H9 (cell line): ENCODE results near the gene GSTO1. TPM values are rescaled to one million over a fixed set of nuclear protein-coding genes. Genes with fewer than 3 reads are reported as not detected.

Experiments
- DNase-seq: peaks from one replicate; pipeline ENCODE4 v3.0.0-alpha.2; 2017
- H2AFZ ChIP-seq: one replicate; pipeline ENCODE4 v1.6.1; 2013; ENCODE audit warnings: mild to moderate bottlenecking, low read length, control low read depth, moderate library complexity
- H2AK5ac ChIP-seq: 2 replicates; pipeline ENCODE4 v1.6.1; 2013; ENCODE audit warnings: low read length, control low read depth, mixed read lengths; ENCODE audit not compliant: insufficient read length
- H2BK120ac ChIP-seq: one replicate; pipeline ENCODE4 v1.6.1; 2013; ENCODE audit warnings: low read depth, mild to moderate bottlenecking, low read length, control low read depth, inconsistent platforms; ENCODE audit not compliant: poor library complexity, severe bottlenecking
- H2BK12ac ChIP-seq: 2 replicates; pipeline ENCODE4 v1.6.1; 2013; ENCODE audit warnings: low read length, control low read depth, mixed read lengths, low read depth; ENCODE audit not compliant: insufficient read length
- H2BK15ac ChIP-seq: 2 replicates; pipeline ENCODE4 v1.6.1; 2013; ENCODE audit warnings: low read depth, low read length, control low read depth
- H2BK20ac ChIP-seq: one replicate; pipeline ENCODE4 v1.6.1; 2013; ENCODE audit warnings: low read depth, mild to moderate bottlenecking, low read length, control low read depth, inconsistent platforms; ENCODE audit not compliant: poor library complexity, severe bottlenecking
- H2BK5ac ChIP-seq: 2 replicates; pipeline ENCODE4 v1.6.1; 2013; ENCODE audit warnings: low read length, control low read depth, mixed read lengths; ENCODE audit not compliant: insufficient read length
- H3K14ac ChIP-seq: 2 replicates; pipeline ENCODE4 v1.6.1; 2013; ENCODE audit warnings: low read length, control low read depth; ENCODE audit not compliant: insufficient read depth
- H3K18ac ChIP-seq: 2 replicates; pipeline ENCODE4 v1.6.1; 2013; ENCODE audit warnings: low read depth, mild to moderate bottlenecking, mixed read lengths, low read length, control low read depth; ENCODE audit not compliant: insufficient read length
- H3K23ac ChIP-seq: 2 replicates; pipeline ENCODE4 v1.6.1; 2013; ENCODE audit warnings: low read length, control low read depth, mixed read lengths, low read depth; ENCODE audit not compliant: insufficient read length
- H3K23me2 ChIP-seq: 2 replicates; pipeline ENCODE4 v1.6.1; 2013; ENCODE audit warnings: low read depth, mild to moderate bottlenecking, mixed read lengths, low read length, control low read depth; ENCODE audit not compliant: insufficient read length, poor library complexity, severe bottlenecking
- H3K27ac ChIP-seq: 2 replicates; pipeline ENCODE4 v1.5.1; 2013; ENCODE audit warnings: low read length, control low read depth, mixed read lengths, low read depth; ENCODE audit not compliant: insufficient read length
- H3K27me3 ChIP-seq: 2 replicates; pipeline ENCODE4 v1.6.1; 2013; ENCODE audit warnings: low read length, control low read depth, inconsistent platforms; ENCODE audit not compliant: insufficient read depth
- H3K4ac ChIP-seq: 2 replicates; pipeline ENCODE4 v1.6.1; 2013; ENCODE audit warnings: low read depth, mild to moderate bottlenecking, control low read depth, inconsistent platforms, low read length, moderate library complexity
- H3K4me1 ChIP-seq: 2 replicates; pipeline ENCODE4 v1.6.1; 2013; ENCODE audit warnings: low read length, control low read depth, inconsistent platforms; ENCODE audit not compliant: insufficient read depth
- H3K4me2 ChIP-seq: 2 replicates; pipeline ENCODE4 v1.6.1; 2013; ENCODE audit warnings: low read length, control low read depth, mixed read lengths; ENCODE audit not compliant: insufficient read length, insufficient read depth
- H3K56ac ChIP-seq: 2 replicates; pipeline ENCODE4 v1.6.1; 2013; ENCODE audit warnings: low read depth, mild to moderate bottlenecking, mixed read lengths, low read length, control low read depth; ENCODE audit not compliant: insufficient read length
- H3K79me1 ChIP-seq: 2 replicates; pipeline ENCODE4 v1.6.1; 2013; ENCODE audit warnings: low read depth, mild to moderate bottlenecking, moderate library complexity, low read length, control low read depth, inconsistent platforms; ENCODE audit not compliant: insufficient read depth, poor library complexity, severe bottlenecking
- H3K79me2 ChIP-seq: 2 replicates; pipeline ENCODE4 v1.6.1; 2013; ENCODE audit warnings: low read length, control low read depth, inconsistent platforms; ENCODE audit not compliant: insufficient read depth
- H3K9ac ChIP-seq: 2 replicates; pipeline ENCODE4 v1.6.1; 2013; ENCODE audit warnings: low read length, control low read depth, mixed read lengths; ENCODE audit not compliant: insufficient read length; ENCODE audit errors: extremely low read depth
- H3K9me3 ChIP-seq: one replicate; pipeline ENCODE4 v1.6.1; 2013; ENCODE audit warnings: low read depth, low read length, inconsistent platforms; ENCODE audit not compliant: control insufficient read depth
- H3T11ph ChIP-seq: one replicate; pipeline ENCODE4 v1.6.1; 2013; ENCODE audit warnings: mild to moderate bottlenecking, low read length, control low read depth, inconsistent platforms
- H4K20me1 ChIP-seq: one replicate; pipeline ENCODE4 v1.6.1; 2013; ENCODE audit not compliant: control insufficient read depth, insufficient read length, insufficient read depth
- H4K5ac ChIP-seq: 2 replicates; pipeline ENCODE4 v1.6.1; 2013; ENCODE audit warnings: low read depth, mild to moderate bottlenecking, mixed read lengths, low read length, control low read depth; ENCODE audit not compliant: insufficient read length
- H4K8ac ChIP-seq: replicated peaks from 2 replicates; pipeline ENCODE4 v1.6.1; 2013; ENCODE audit warnings: low read length, control low read depth, mixed read lengths, low read depth; ENCODE audit not compliant: insufficient read length
- H4K91ac ChIP-seq: 2 replicates; pipeline ENCODE4 v1.6.1; 2013; ENCODE audit warnings: low read depth, mild to moderate bottlenecking, moderate library complexity, mixed read lengths, low read length, control low read depth; ENCODE audit not compliant: insufficient read length
- H3K27ac Mint-ChIP-seq, 3 experiments: 2 replicates in 2 of 3; 3 replicates in 1 of 3; pipeline ENCODE4 v1.8.0; 2020 to 2021; ENCODE audit warnings: mixed read lengths in 3 of 3, mild to moderate bottlenecking in 1 of 3, moderate library complexity in 1 of 3
- H3K27me3 Mint-ChIP-seq: 2 replicates; pipeline ENCODE4 v1.8.0; 2021; ENCODE audit warnings: low read depth, mild to moderate bottlenecking, moderate library complexity, mixed read lengths
- H3K36me3 Mint-ChIP-seq, 3 experiments: 2 replicates in 2 of 3; 3 replicates in 1 of 3; pipeline ENCODE4 v1.8.0; 2020 to 2021; ENCODE audit warnings: low read depth in 3 of 3, mixed read lengths in 3 of 3; ENCODE audit not compliant: insufficient read depth in 1 of 3
- H3K4me1 Mint-ChIP-seq, 2 experiments: 2 replicates each; pipeline ENCODE4 v1.8.0; 2020; ENCODE audit warnings: mixed read lengths in 2 of 2
- H3K4me3 Mint-ChIP-seq, 2 experiments: 2 replicates in 1 of 2; 3 replicates in 1 of 2; pipeline ENCODE4 v1.8.0; 2020 to 2021; ENCODE audit warnings: mild to moderate bottlenecking in 2 of 2, mixed read lengths in 2 of 2, moderate library complexity in 1 of 2
- H3K9me3 Mint-ChIP-seq, 2 experiments: 2 replicates in 1 of 2; 3 replicates in 1 of 2; pipeline ENCODE4 v1.8.0; 2020; ENCODE audit warnings: mild to moderate bottlenecking in 2 of 2, mixed read lengths in 2 of 2, moderate library complexity in 1 of 2
- WGBS: extraction: QIAGEN DNeasy Blood & Tissue Kit; methylation state at CpG from one replicate; pipeline ENCODE4 v1.1.7; 2013; ENCODE audit warnings: missing lambda C conversion rate, low lambda C conversion rate, mixed read lengths; ENCODE audit not compliant: insufficient read length; ENCODE audit errors: extremely low coverage; 5-methylcytosine and 5-hydroxymethylcytosine counted together
- microRNA-seq: library from miRNA; unstranded; fragments of <30 nt; microRNA quantifications from one replicate; pipeline ENCODE4, GENCODE V29; 2020; ENCODE audit warnings: borderline microRNAs expressed
- total RNA-seq: library from RNA; stranded (reverse); gene quantifications from 2 replicates; pipeline ENCODE4 v1.2.1, GENCODE V29; 2021
- TF ChIP-seq, protein P1 (sequence below): fragments of 200-600 bp; sonication (generic); conservative IDR thresholded peaks from 3 replicates; pipeline ENCODE4 v1.8.0; 2021; ENCODE audit warnings: antibody characterized with exemption, mild to moderate bottlenecking

GSTO1 gene
- total RNA-seq, 1 experiment from 2014 or later: 114 TPM

DNA sequence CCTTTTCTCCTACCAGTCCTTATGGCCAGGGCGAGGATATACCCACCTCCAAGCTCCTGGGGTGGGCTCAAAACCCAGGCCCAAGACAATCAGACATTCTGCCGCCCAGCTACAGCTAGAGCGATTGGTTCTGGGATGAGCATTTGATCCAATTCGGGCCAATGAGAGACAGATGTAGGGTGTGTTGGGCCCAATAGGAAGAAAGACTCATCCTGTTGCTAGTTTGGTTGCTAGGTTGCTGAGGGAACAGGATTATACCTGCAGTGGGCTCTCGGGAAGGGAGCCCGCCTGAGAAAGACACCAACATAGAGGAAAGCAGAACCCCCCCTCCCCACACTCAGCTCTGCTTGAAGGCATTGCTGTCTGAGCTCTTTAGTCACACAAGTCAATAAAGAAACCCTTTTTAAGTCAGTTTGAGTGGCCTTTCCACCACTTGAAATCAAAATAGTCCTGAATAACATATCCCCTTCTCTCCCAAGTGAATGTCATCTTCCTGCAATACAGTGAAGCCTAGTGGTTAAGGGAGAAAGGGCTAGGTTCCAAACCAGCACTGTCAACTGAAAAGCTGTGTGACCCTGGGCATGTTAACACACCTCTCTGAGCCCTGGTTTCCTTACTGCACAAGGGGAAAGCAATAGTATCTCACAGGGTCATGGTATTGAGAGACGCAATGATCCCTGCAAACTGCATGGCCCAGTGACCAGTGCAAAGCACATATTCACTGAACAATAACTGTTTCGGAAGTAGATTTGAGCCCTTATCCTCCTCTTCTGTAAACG lies 61.8 kb downstream of the GSTO1 start:
- H3K4ac ChIP-seq: no peak overlapping the region
- H3K23me2 ChIP-seq: no peaks in the 10 kb centered on the region
- no peak overlapping the region for H2AK5ac ChIP-seq
- no peak overlapping the region for H2AFZ ChIP-seq
- H3K9ac ChIP-seq: no peak overlapping the region
- Mint-ChIP-seq H3K4me3 (no peak overlapping the region), H3K27ac (peak overlapping the region; percentile 0 to 11 (median 4); a peak in 4 of 7 replicates), H3K27me3 (no peaks in the 10 kb centered on the region), H3K36me3 (peaks cover 25 to 52% (median 39%) of the 10 kb centered on the region in 3 experiments; a peak in 6 of 7 replicates), H3K9me3 (no peaks in the 10 kb centered on the region), H3K4me1 (peaks cover 38 to 41% of the 10 kb centered on the region in 2 experiments)
- H2BK120ac ChIP-seq: no peak overlapping the region
- H3K27ac ChIP-seq: no peak overlapping the region
- H2BK12ac ChIP-seq: no peak overlapping the region
- H3K79me2 ChIP-seq: peaks cover 16% of the 10 kb centered on the region; the same call in 1 of the 2 replicates
- no peak overlapping the region for H4K91ac ChIP-seq
- no peak overlapping the region for H2BK15ac ChIP-seq
- H3K79me1 ChIP-seq: no peaks in the 10 kb centered on the region
- no peak overlapping the region for H3K14ac ChIP-seq
- no peak overlapping the region for H3K23ac ChIP-seq
- H3K18ac ChIP-seq: no peak overlapping the region
- no peak overlapping the region for H4K5ac ChIP-seq
- H3K4me1 ChIP-seq: peaks cover 10% of the 10 kb centered on the region
- no peak overlapping the region for H3K56ac ChIP-seq
- DNase-seq: no peak
- no peak overlapping the region for H2BK20ac ChIP-seq
- H4K8ac ChIP-seq: no peak overlapping the region
- no peak overlapping the region for H3K4me2 ChIP-seq
- no peak overlapping the region for H2BK5ac ChIP-seq
- WGBS: no CpG with 5 or more reads among the region's 9 CpGs
- H3K9me3 ChIP-seq: no peaks in the 10 kb centered on the region
- no peaks in the 10 kb centered on the region for H4K20me1 ChIP-seq
- H3T11ph ChIP-seq: no peak overlapping the region
- no peaks in the 10 kb centered on the region for H3K27me3 ChIP-seq
- TF ChIP-seq, protein P1, sequence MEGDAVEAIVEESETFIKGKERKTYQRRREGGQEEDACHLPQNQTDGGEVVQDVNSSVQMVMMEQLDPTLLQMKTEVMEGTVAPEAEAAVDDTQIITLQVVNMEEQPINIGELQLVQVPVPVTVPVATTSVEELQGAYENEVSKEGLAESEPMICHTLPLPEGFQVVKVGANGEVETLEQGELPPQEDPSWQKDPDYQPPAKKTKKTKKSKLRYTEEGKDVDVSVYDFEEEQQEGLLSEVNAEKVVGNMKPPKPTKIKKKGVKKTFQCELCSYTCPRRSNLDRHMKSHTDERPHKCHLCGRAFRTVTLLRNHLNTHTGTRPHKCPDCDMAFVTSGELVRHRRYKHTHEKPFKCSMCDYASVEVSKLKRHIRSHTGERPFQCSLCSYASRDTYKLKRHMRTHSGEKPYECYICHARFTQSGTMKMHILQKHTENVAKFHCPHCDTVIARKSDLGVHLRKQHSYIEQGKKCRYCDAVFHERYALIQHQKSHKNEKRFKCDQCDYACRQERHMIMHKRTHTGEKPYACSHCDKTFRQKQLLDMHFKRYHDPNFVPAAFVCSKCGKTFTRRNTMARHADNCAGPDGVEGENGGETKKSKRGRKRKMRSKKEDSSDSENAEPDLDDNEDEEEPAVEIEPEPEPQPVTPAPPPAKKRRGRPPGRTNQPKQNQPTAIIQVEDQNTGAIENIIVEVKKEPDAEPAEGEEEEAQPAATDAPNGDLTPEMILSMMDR: no peak

Small RNA genes lying within 50 kb of the gene (microRNA-seq; reads per million reads assigned to microRNA genes)
- 1.5 reads per million, percentile 13 among the genes with 10 or more reads in this experiment for gene MIR4482
- gene MIR609: not detected

Other genes with a start within 250 kb of the GSTO1 start
- gene COL17A1, start 169.0 kb upstream of the GSTO1 start, total RNA-seq: 1.9 TPM in 2 replicates
- gene SFR1, start 132.7 kb upstream of the GSTO1 start, total RNA-seq: 6.5 and 6.6 TPM in 2 replicates
- 0.26 and 0.64 TPM in 2 replicates for gene CFAP43, start 22.5 kb upstream of the GSTO1 start, total RNA-seq
- 12.0 and 14.5 TPM in 2 replicates for gene GSTO2, start 14.3 kb downstream of the GSTO1 start, total RNA-seq
- gene ITPRIP, start 83.6 kb downstream of the GSTO1 start, total RNA-seq: 22.2 and 22.5 TPM in 2 replicates
- 0.63 and 0.88 TPM in 2 replicates for gene CFAP58, start 98.9 kb downstream of the GSTO1 start, total RNA-seq